LoVo (cell line): ENCODE results near the gene DENND4B.

ENCODE experiments used
- DNase-seq: peaks from one replicate; pipeline ENCODE4 v3.0.0-alpha.2; 2016; ENCODE audit warnings: low spot score

The DENND4B gene

GRCh38 chr1:153945795-153946621 lies 510 bp downstream of the DENND4B start:
- DNase-seq: peak; percentile 53

- DNase-seq: no peak
Measured at GRCh38 chr1:153945131-153945794, 1.3 kb downstream of the DENND4B start.

GRCh38 chr1:153944827-153945117 lies 1.7 kb downstream of the DENND4B start:
- no peak for DNase-seq

GRCh38 chr1:153944005-153944826 lies 2.3 kb downstream of the DENND4B start:
- no peak for DNase-seq

GRCh38 chr1:153942766-153943549 lies 3.6 kb downstream of the DENND4B start:
- DNase-seq: no peak

GRCh38 chr1:153941826-153942725 lies 4.4 kb downstream of the DENND4B start:
- DNase-seq: no peak

- DNase-seq: no peak
Measured at GRCh38 chr1:153940756-153941155, 5.8 kb downstream of the DENND4B start.

- DNase-seq: no peak
Measured at GRCh38 chr1:153939476-153939875, 7.0 kb downstream of the DENND4B start.

- no peak for DNase-seq
Measured at GRCh38 chr1:153938996-153939395, 7.5 kb downstream of the DENND4B start.

GRCh38 chr1:153937331-153937730 lies 9.2 kb downstream of the DENND4B start:
- DNase-seq: no peak

GRCh38 chr1:153936011-153936802 lies 10.3 kb downstream of the DENND4B start:
- no peak for DNase-seq

GRCh38 chr1:153934746-153935145 lies 11.8 kb downstream of the DENND4B start:
- DNase-seq: no peak

- no peak for DNase-seq
Measured at GRCh38 chr1:153933955-153934354, 12.6 kb downstream of the DENND4B start.

GRCh38 chr1:153933430-153933829 lies 13.1 kb downstream of the DENND4B start:
- no peak for DNase-seq

- no peak for DNase-seq
Measured at GRCh38 chr1:153932156-153933131, 14.1 kb downstream of the DENND4B start.

GRCh38 chr1:153929981-153930948 lies 16.3 kb downstream of the DENND4B start:
- no peak for DNase-seq

GRCh38 chr1:153929426-153929825 lies 17.1 kb downstream of the DENND4B start:
- DNase-seq: no peak
